Measurements from ENCODE around the gene TERT.

TERT gene

GRCh38 chr5:1300581-1301083 is 5.8 kb upstream of the TERT start:
- Histone ChIP-seq H3K4me1 (ENCODE audit: low read length) (peaks cover 6% of the 10 kb centered on the region; the same call in 1 of the 2 replicates), H3K4me3 (ENCODE audit: low read length) (no peak overlapping the region), H2AFZ (ENCODE audit: low read depth, low read length) (no peak overlapping the region), H3K27ac (ENCODE audit: low read length) (no peak overlapping the region), H3K9me3 (ENCODE audit: insufficient read depth, low read length) (no peaks in the 10 kb centered on the region), H3K79me2 (ENCODE audit: low read length) (no peaks in the 10 kb centered on the region), H3K9ac (ENCODE audit: low read length) (no peak overlapping the region), H4K20me1 (ENCODE audit: insufficient read depth, low read length) (no peaks in the 10 kb centered on the region), H3K36me3 (replicated peaks; ENCODE audit: low read depth, low read length) (no peaks in the 10 kb centered on the region), H3K4me2 (ENCODE audit: low read length) (no peak overlapping the region), H3K27me3 (ENCODE audit: low read depth, low read length) (no peaks in the 10 kb centered on the region)
- TF ChIP-seq EZH2phosphoT487 (IDR thresholded peaks at IDR 0.05; ENCODE audit: low read depth) (no peak), CTCF (IDR thresholded peaks at IDR 0.05; ENCODE audit: low read depth, low read length) (no peak)

GRCh38 chr5:1299961-1300360 is 5.1 kb upstream of the TERT start:
- H3K9ac ChIP-seq (ENCODE audit: low read length) = no peak overlapping the region
- no peak overlapping the region for H3K4me2 ChIP-seq (ENCODE audit: low read length)
- H3K36me3 ChIP-seq (replicated peaks; ENCODE audit: low read depth, low read length) = no peaks in the 10 kb centered on the region
- H3K27ac ChIP-seq (ENCODE audit: low read length) = no peak overlapping the region
- no peak overlapping the region for H3K4me3 ChIP-seq (ENCODE audit: low read length)
- H3K27me3 ChIP-seq (ENCODE audit: low read depth, low read length) = no peaks in the 10 kb centered on the region
- TF ChIP-seq CTCF (IDR thresholded peaks at IDR 0.05; ENCODE audit: low read depth, low read length) (no peak), EZH2phosphoT487 (IDR thresholded peaks at IDR 0.05; ENCODE audit: low read depth) (no peak)
- no peaks in the 10 kb centered on the region for H3K79me2 ChIP-seq (ENCODE audit: low read length)
- no peaks in the 10 kb centered on the region for H3K9me3 ChIP-seq (ENCODE audit: insufficient read depth, low read length)
- H2AFZ ChIP-seq (ENCODE audit: low read depth, low read length) = no peak overlapping the region
- no peaks in the 10 kb centered on the region for H4K20me1 ChIP-seq (ENCODE audit: insufficient read depth, low read length)
- H3K4me1 ChIP-seq (ENCODE audit: low read length) = peaks cover 6% of the 10 kb centered on the region; the same call in 1 of the 2 replicates

- H3K36me3 ChIP-seq (replicated peaks; ENCODE audit: low read depth, low read length) = no peaks in the 10 kb centered on the region
These were observed 4.6 kb upstream of the TERT start for GRCh38 chr5:1299511-1299850.

More at GRCh38 chr5:1299511-1299850, 4.6 kb upstream of the TERT start:
- Histone ChIP-seq H3K9me3 (ENCODE audit: insufficient read depth, low read length) (no peaks in the 10 kb centered on the region), H3K4me1 (ENCODE audit: low read length) (peaks cover 6% of the 10 kb centered on the region; the same call in 1 of the 2 replicates), H2AFZ (ENCODE audit: low read depth, low read length) (no peak overlapping the region), H3K27ac (ENCODE audit: low read length) (no peak overlapping the region), H3K27me3 (ENCODE audit: low read depth, low read length) (no peaks in the 10 kb centered on the region), H3K9ac (ENCODE audit: low read length) (no peak overlapping the region), H3K79me2 (ENCODE audit: low read length) (no peaks in the 10 kb centered on the region), H3K4me2 (ENCODE audit: low read length) (no peak overlapping the region), H4K20me1 (ENCODE audit: insufficient read depth, low read length) (no peaks in the 10 kb centered on the region), H3K4me3 (ENCODE audit: low read length) (no peak overlapping the region)
- no peak for TF ChIP-seq EZH2phosphoT487 (IDR thresholded peaks at IDR 0.05; ENCODE audit: low read depth)
- no peak for TF ChIP-seq CTCF (IDR thresholded peaks at IDR 0.05; ENCODE audit: low read depth, low read length)
